HG02885 (cell line): ENCODE data around the gene THSD7A.
"Not testable (repeated sequence)": the region's sequence is repeated elsewhere in the genome, so short reads cannot be mapped to it uniquely, and the experiment has no call there.

Experiments
- ATAC-seq: cut with Tn5 transposase; IDR thresholded peaks from one replicate; pipeline ENCODE4 v1.9.1; 2021; ENCODE audit warnings: mild to moderate bottlenecking; ENCODE audit not compliant: unreplicated experiment, poor library complexity

Gene THSD7A

GRCh38 chr7:11474902-11475585 lies 357.0 kb downstream of the THSD7A start:
- no peak for ATAC-seq

- ATAC-seq = no peak
Measured at GRCh38 chr7:11473807-11474424, 358.1 kb downstream of the THSD7A start.

DNA sequence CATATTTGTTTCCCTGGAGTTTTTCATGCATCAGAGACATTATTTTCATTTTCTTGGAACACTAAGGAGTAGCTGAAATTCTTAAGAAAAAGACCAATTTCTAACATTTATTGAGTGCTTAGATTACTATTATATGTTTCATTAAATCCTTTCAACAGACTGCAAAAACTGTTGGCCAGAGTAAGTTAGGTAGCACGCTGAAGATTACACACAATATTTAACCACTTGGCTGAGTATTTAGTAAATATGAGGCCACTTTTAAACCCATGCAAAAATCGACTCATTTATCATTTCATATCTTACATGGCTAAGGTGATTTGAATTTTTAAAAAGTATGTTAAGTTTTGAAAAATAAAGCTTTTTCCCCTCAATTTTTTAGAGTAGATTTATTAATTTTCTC lies 358.8 kb downstream of the THSD7A start:
- no peak for ATAC-seq

DNA sequence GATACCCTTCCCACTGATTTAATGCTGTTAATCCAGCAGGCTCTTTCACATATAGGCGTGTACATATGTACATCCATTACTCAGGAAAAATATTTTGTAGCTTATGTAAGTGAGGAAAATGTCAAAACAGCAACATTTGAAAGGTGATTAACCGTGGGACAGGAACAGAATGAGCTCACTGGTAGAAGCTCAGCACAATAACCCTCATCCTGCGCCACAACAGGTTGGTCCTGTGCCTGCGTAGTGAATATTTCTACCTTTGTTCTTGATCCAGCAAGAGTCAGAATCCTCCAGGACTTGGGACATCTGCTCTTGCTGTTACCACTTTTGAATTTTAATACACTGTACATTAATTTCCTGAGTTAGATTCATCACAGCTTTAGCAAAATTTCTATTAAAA lies 359.4 kb downstream of the THSD7A start:
- ATAC-seq = no peak

GRCh38 chr7:11471255-11471654 lies 360.7 kb downstream of the THSD7A start:
- ATAC-seq = no peak

- no peak for ATAC-seq
Measured at GRCh38 chr7:11469028-11469745, 362.8 kb downstream of the THSD7A start.

GRCh38 chr7:11466517-11467105 lies 365.4 kb downstream of the THSD7A start:
- ATAC-seq = no peak

- ATAC-seq = no peak
Measured at GRCh38 chr7:11464624-11465023, 367.4 kb downstream of the THSD7A start.

DNA sequence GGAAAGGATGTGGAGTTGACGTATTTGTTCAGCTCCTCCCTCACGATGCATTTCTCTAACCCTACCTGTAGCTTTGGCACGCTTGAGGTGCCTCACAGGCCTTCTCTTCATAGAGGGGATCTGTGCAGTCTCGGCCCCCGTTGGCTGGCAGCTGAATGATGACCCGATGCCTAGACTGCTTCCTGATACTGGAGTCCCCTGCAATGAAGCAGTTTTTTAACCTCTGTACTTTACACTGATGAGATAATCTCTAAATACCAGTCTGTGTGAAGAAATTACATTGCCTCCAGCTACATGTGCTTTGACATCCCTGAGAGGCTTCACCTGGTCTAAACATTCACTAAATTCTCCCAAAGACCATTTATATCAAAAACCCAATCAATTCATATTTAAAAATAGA lies 370.1 kb downstream of the THSD7A start:
- no peak for ATAC-seq

DNA sequence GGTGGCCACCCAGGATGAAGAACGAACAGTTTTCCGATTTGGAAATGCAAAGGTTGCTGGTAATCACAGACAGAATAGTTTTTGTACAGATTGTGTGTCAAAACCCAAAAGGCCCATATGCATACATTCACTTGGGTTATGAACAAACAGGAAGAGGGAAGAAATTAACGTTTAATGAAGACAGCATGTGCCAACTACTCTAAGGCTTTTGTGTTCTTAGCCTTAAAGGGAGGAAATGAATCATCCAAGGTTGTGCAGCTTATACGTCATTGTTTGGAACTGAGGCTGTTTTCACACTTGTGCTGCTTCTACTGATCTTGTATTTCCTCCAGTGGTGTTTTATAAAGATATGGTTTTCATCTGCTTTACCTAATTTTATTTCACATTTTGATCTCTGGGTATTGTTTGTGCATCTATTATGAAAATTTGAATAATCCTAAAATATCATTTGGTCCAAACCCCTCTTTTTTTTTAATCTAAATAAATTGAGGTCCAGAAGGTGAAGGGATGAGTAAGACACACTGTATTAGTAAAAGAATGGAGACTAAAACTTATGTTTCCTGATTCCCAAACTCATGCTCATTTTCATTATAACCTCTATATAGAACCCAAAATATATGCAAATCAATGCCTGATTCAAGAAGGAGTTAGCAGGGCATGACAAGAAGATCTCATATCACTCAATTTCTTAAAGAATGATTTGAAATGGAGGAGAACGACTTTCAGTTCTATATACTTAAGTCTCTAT lies 373.1 kb downstream of the THSD7A start:
- no peak for ATAC-seq

DNA sequence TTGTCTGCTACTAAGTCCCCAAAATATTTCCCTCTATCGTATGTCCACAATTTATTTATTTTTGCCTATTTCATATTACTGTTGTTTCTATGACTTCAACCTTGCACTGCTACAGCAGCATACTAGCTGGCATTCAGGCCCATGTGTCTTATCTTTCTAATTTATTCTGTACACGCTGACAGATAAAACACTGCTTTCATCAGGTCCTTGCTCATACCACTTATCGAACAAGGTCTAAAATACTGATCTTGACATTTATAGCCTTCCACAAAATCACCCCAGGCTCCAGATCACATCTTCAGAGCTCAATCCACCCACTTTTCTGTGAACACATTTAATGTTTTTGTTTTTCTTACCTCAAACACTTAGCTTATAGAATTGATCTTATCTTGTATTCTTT lies 374.6 kb downstream of the THSD7A start:
- ATAC-seq = no peak

- ATAC-seq = no peak
Measured at GRCh38 chr7:11456574-11456973, 375.4 kb downstream of the THSD7A start.

DNA sequence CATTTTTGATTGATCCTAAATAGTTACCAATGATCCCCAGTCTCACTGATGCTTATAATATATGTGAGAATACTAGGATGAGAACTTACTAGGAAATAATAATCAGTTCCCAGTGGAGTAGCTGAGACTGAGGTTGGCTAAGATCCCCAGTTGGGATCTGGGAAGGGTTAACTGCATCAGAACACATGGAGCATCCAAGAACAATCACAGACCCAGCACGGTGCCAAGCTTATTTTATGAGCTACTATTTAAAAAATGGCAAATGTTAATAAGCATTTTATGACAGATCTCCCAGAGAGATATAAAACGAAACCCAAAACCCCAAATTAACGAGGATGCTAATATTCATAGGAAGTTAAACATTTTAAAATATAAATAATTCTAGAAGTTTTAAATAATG lies 379.5 kb downstream of the THSD7A start:
- ATAC-seq = no peak

DNA sequence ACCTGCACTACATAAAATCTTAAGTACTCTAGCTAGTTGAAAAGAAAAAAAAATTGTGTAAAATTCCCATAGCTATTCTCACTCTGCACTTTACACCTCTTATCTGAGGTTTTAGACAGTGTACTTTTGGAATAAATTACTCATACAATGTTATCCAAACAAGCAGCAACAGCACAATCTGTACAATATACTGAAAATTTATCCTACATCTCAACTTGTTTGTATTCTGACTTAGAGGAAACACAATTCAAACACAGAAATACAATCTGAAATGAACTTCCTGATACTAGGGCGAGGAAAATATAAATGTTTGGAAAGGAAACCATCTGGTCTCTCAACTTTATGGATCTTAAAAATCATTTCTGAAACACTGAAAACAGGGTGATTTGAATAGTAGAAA lies 381.7 kb downstream of the THSD7A start:
- ATAC-seq = no peak

DNA sequence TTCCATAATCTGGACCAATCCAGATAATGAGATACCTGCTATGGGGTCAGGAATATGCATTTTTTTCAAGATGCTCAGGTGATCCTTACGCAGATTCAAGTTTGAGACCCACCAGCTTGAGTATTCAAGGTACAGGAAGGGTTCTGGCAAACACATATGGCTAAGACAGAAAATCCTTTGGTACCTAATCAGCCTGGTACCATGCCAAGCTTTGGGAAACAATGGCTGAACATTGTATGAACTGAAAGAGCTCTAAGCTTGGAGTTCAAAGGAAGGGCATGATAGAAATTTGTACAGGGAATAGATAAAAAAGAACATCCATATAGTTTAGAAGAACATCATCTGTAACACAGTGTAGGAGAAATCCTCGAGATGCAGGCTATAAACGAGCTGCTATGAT lies 382.7 kb downstream of the THSD7A start:
- no peak for ATAC-seq

DNA sequence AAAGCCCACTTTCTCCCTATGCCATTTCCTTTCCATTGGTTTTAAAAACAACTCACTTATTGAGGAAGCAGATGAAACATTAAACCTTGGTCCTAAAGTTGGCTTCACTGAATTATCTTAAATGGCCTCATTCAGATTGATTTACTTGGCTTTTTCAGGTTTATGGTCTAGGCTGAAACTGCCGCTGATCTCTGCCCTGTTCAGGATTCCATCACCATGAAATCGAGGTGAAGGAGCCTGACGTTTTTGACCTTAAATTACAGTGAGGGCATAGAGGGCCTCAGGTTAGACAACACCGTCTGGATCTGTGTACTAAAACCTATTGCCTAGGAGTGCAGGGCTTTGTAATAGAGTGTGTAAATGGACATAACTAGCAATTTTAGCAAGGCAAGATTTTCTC lies 383.7 kb downstream of the THSD7A start:
- no peak for ATAC-seq

- ATAC-seq = no peak
Measured at GRCh38 chr7:11447106-11447505, 384.9 kb downstream of the THSD7A start.

- ATAC-seq = not testable (repeated sequence)
Measured at GRCh38 chr7:11443934-11444333, 388.1 kb downstream of the THSD7A start.

DNA sequence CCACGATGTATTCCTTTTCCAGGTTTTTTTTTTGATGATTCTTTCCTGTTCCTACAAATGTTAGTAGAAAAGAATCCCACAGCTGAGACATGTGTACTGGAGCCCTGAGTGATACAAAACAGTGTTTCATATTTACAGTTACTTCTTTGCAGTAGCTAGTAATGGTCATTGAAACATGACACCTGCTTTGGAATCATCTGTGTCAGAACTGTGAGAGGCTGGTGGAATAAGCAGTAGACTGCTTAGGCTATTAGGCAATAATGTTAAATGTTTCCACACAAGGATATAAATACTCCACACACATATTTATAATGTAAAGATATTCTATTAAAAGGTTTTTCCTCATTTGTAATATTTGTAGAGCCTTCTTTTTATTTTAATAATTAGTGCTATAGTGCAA lies 394.0 kb downstream of the THSD7A start:
- no peak for ATAC-seq

- no peak for ATAC-seq
Measured at GRCh38 chr7:11436773-11437524, 395.0 kb downstream of the THSD7A start.
